ENCODE measurements around the gene VPS25. TPM values are rescaled to one million over a fixed set of nuclear protein-coding genes. Genes with fewer than 3 reads are reported as not detected.
A peak's percentile ranks its signal among the peaks of the same experiment; 100 is the strongest.

Gene VPS25
- total RNA-seq, 2 experiments from 2014 or later: 67.8 to 70.5 TPM

DNA sequence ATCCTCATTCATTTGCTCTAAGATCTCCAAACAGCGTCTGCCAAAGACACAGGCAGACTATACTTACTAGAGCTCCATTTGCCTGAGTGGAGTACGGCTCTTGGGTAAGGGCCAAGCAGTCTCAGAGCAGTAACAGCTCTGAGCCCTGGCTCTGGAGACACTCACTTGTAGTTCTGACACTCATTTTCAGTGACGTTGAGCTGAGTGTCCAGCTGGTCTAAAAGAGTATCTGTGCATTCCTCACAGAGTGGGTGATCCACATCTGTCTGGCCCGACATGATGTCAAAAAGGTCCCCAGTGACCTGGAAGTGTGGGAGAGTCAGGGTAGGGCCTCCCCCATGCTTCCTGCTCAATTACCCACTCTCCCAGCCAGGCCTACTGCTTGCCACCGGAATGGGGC is 45.1 kb downstream of the VPS25 start:
- H3K27ac Mint-ChIP-seq: no peak overlapping the region
- DNase-seq: no peak
- peaks cover 57% of the 10 kb centered on the region for H3K36me3 Mint-ChIP-seq (ENCODE audit: low read depth)
- no peaks in the 10 kb centered on the region for H3K27me3 Mint-ChIP-seq (ENCODE audit: low read depth)
- ChIA-PET POLR2A (no interaction called here), CTCF (interaction anchor here (1.0 to 4.7 kb wide), 4 partner anchors 11 to 110 kb away, joined by 3 to 21 read pairs (median 3); partner anchors contain the start of genes CNTD1 and COA3)
- H3K4me3 Mint-ChIP-seq: no peak overlapping the region
- ATAC-seq: no peak
- H3K9me3 Mint-ChIP-seq (ENCODE audit: insufficient read depth): no peaks in the 10 kb centered on the region
- H3K4me1 Mint-ChIP-seq (ENCODE audit: low read depth): peaks cover 20% of the 10 kb centered on the region

DNA sequence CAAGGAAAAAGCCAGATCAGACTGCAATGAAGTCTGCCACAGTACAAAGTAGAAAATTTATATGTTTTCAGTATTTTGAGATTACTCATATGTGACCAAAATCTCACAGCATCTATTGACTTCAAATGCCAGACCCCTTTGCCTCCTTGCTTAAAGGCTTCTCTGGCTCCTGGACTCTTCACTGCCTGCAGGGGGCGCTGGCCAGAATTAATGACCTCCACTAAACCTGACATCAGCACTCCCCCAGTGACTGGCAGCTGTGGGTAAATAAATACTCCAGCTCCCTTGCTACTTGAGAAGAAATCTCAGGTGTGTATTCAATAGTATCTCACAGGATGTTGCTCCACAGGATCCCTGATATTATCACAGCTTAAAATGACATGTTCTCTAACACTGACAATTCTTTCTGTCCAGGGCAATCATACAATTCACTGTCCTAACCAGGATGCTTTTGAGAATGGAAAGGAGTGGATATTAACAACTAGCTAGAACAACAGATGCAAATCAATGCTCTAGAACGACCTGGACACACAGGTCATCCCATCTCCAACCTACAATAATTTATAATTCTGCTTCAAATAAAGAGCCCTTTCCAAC is 46.8 kb downstream of the VPS25 start:
- Mint-ChIP-seq H3K4me1 (ENCODE audit: low read depth) (peaks cover 28% of the 10 kb centered on the region), H3K4me3 (no peak overlapping the region), H3K27ac (peak overlapping the region; percentile 3), H3K36me3 (ENCODE audit: low read depth) (peaks cover 50% of the 10 kb centered on the region), H3K27me3 (ENCODE audit: low read depth) (peaks cover under 1% of the 10 kb centered on the region), H3K9me3 (ENCODE audit: insufficient read depth) (no peaks in the 10 kb centered on the region)
- ChIA-PET CTCF (interaction anchor here (0.6 to 4.7 kb wide), 19 partner anchors 9 to 242 kb away, joined by 3 to 29 read pairs (median 4); partner anchors contain the start of genes PSMC3IP and PSME3), POLR2A (interaction anchor here (0.9 to 5.4 kb wide), 2 partner anchors 13 to 34 kb away, joined by 3 to 72 read pairs; partner anchors contain the start of gene PSME3)
- ATAC-seq: no peak
- peak; percentile 79 for DNase-seq

GRCh38 chr17:42821176-42821575 is 47.9 kb downstream of the VPS25 start:
- POLR2A ChIA-PET: interaction anchor here (5.4 kb wide), 1 partner anchor 12 kb away, joined by 72 read pairs; the partner anchor contains the start of gene PSME3
- H3K4me1 Mint-ChIP-seq (ENCODE audit: low read depth): peaks cover 30% of the 10 kb centered on the region
- H3K27me3 Mint-ChIP-seq (ENCODE audit: low read depth): peaks cover 2% of the 10 kb centered on the region
- no peak overlapping the region for H3K27ac Mint-ChIP-seq
- H3K9me3 Mint-ChIP-seq (ENCODE audit: insufficient read depth): no peaks in the 10 kb centered on the region
- ATAC-seq (no peak), DNase-seq (no peak)
- peaks cover 41% of the 10 kb centered on the region for H3K36me3 Mint-ChIP-seq (ENCODE audit: low read depth)
- H3K4me3 Mint-ChIP-seq: no peak overlapping the region
- CTCF ChIA-PET: interaction anchor here (1.5 to 4.7 kb wide), 7 partner anchors 12 to 243 kb away, joined by 4 to 29 read pairs (median 7); partner anchors contain the start of genes PSMC3IP, PSME3, RPL27 and VPS25

DNA sequence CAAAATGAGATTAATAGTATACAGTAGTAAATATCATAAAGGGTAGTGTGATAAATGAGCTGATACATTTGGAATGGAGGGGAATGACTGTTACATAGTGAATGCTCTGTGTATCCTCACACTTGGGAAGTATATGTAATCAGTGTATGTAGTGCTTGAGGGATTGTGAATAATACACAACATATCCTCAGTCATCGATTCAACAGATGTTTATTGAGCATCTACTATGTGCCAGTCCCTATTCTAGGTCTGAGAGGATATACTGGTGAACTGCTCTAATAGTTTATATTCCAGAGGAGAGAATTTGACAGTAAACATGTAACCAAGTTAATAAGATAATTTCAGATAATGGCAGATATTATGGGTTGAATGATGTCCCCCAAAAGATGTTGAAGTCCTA is 54.2 kb downstream of the VPS25 start:
- Mint-ChIP-seq H3K36me3 (ENCODE audit: low read depth) (peaks cover 5% of the 10 kb centered on the region), H3K9me3 (ENCODE audit: insufficient read depth) (no peaks in the 10 kb centered on the region), H3K27ac (no peak overlapping the region), H3K4me3 (no peak overlapping the region), H3K27me3 (ENCODE audit: low read depth) (peaks cover 7% of the 10 kb centered on the region), H3K4me1 (ENCODE audit: low read depth) (peaks cover 24% of the 10 kb centered on the region)
- ATAC-seq (no peak), DNase-seq (no peak)
- ChIA-PET POLR2A (no interaction called here), CTCF (no interaction called here)

Small RNAs within 50 kb of the gene (microRNA-seq; reads per million reads assigned to microRNA genes)
- gene MIR6781: 3.4 reads per million

Other genes starting within 250 kb of the VPS25 start
- gene NAGLU, start 237.2 kb upstream of the VPS25 start, total RNA-seq: 10 to 100 TPM; 19.3 to 20.5 TPM
- under 1 TPM; 0.53 to 0.60 TPM for gene HSD17B1, start 220.5 kb upstream of the VPS25 start, total RNA-seq
- 10 to 100 TPM; 54.8 to 62.1 TPM for gene COASY, start 211.3 kb upstream of the VPS25 start, total RNA-seq
- 10 to 100 TPM; 65.8 to 65.9 TPM for gene MLX, start 206.3 kb upstream of the VPS25 start, total RNA-seq
- gene PSMC3IP, start 195.7 kb upstream of the VPS25 start, total RNA-seq: 10 to 100 TPM; 19.2 to 21.8 TPM
- gene RETREG3, start 164.1 kb upstream of the VPS25 start, total RNA-seq: 10 to 100 TPM; 53.6 to 54.7 TPM
- 10 to 100 TPM; 82.3 to 83.4 TPM for gene TUBG1, start 163.8 kb upstream of the VPS25 start, total RNA-seq
- 1 to 10 TPM; 8.0 to 8.1 TPM for gene TUBG2, start 114.2 kb upstream of the VPS25 start, total RNA-seq
- gene PLEKHH3, start 96.5 kb upstream of the VPS25 start, total RNA-seq: 1 to 10 TPM in 1 of 2 experiments, under 1 TPM in 1; 0.79 to 1.2 TPM
- under 1 TPM; 0.13 to 0.29 TPM for gene CCR10, start 91.6 kb upstream of the VPS25 start, total RNA-seq
- under 1 TPM; 0.71 to 0.78 TPM for gene CNTNAP1, start 90.9 kb upstream of the VPS25 start, total RNA-seq
- 10 to 100 TPM; 32.4 to 37.7 TPM for gene EZH1, start 28.4 kb upstream of the VPS25 start, total RNA-seq
- not detected for gene RAMP2, start 12.2 kb upstream of the VPS25 start, total RNA-seq
- gene WNK4, start 7.2 kb downstream of the VPS25 start, total RNA-seq: under 1 TPM; 0.37 to 0.66 TPM
- gene COA3, start 25.3 kb downstream of the VPS25 start, total RNA-seq: 10 to 100 TPM; 41.4 to 41.5 TPM
- not detected for gene CNTD1, start 25.4 kb downstream of the VPS25 start, total RNA-seq
- gene BECN1, start 50.8 kb downstream of the VPS25 start, total RNA-seq: 10 to 100 TPM; 86.7 to 89.7 TPM
- 100 to 1,000 TPM; 141 to 145 TPM for gene PSME3, start 59.9 kb downstream of the VPS25 start, total RNA-seq
- 1 to 10 TPM; 2.0 to 2.1 TPM for gene AOC2, start 71.1 kb downstream of the VPS25 start, total RNA-seq
- gene AOC3, start 77.8 kb downstream of the VPS25 start, total RNA-seq: 1 to 10 TPM; 1.0 to 1.4 TPM
- gene G6PC1, start 127.3 kb downstream of the VPS25 start, total RNA-seq: not detected
- gene AARSD1, start 191.0 kb downstream of the VPS25 start, total RNA-seq: 10 to 100 TPM; 37.6 to 38.3 TPM
- gene PTGES3L, start 206.6 kb downstream of the VPS25 start, total RNA-seq: under 1 TPM; 0.37 to 0.86 TPM
- gene RUNDC1, start 207.1 kb downstream of the VPS25 start, total RNA-seq: 10 to 100 TPM; 16.2 to 16.8 TPM
- 100 to 1,000 TPM; 949 to 980 TPM for gene RPL27, start 225.0 kb downstream of the VPS25 start, total RNA-seq
- 100 to 1,000 TPM; 107 to 110 TPM for gene IFI35, start 233.3 kb downstream of the VPS25 start, total RNA-seq
- gene VAT1, start 248.9 kb downstream of the VPS25 start, total RNA-seq: 10 to 100 TPM; 14.6 to 19.2 TPM